GM12875 (cell line): ENCODE results near the gene SPDYE18.
"Not testable (repeated sequence)": the region's sequence is repeated elsewhere in the genome, so short reads cannot be mapped to it uniquely, and the experiment has no call there.

Source experiments
- H3K4me3 ChIP-seq: one replicate; pipeline ENCODE4 v1.5.1; 2011; ENCODE audit warnings: low read depth, low read length, control low read depth

Gene SPDYE18

GRCh38 chr7:77062557-77062956 lies at the start of gene SPDYE18:
Gene SPDYE18 (minus strand): TSS chr7:77062558. CDS start chr7:77060512, 2,046 bp downstream.
- not testable (repeated sequence) for H3K4me3 ChIP-seq

GRCh38 chr7:77108362-77108761 lies 46.0 kb upstream of the SPDYE18 start:
- not testable (repeated sequence) for H3K4me3 ChIP-seq

DNA sequence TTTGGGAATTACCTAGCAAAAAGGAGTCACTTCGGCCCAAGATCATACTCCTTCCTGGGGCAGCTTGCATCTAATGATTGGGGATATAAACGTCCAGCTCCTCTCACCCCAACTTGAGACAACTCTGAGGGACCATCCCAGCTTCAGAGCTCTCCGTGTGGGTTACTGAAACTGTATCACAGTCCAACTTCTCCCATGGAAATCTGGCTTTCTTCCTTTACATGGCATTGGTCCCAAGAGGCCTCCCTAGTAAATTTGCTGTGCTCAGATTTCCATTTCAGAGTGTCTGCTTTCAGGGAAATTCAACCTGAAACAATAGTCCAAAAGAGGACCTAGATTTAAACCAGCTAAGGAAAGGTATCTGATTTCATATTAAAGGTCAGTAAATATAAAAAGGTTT lies 45.3 kb upstream of the SPDYE18 start:
- H3K4me3 ChIP-seq: not testable (repeated sequence)

DNA sequence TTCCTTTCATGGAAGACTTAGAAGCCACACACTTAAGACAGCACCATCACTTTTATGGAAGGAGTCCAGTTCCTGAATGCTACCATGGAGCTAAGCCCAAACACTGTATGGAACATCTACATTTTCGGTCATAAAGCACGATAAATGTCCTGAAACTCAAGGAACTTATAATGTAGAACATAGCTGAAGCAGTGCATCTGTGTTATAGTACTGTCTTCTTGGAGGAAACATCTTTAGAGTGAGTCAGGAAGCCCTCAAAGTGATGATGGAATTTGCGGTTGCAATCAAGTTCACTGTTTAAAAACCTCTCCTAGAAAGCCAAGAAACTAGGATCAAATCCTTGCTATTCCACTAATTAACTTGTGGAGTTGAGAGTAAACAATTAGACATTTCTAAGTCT lies 43.5 kb upstream of the SPDYE18 start:
- H3K4me3 ChIP-seq: not testable (repeated sequence)

GRCh38 chr7:77102671-77103070 lies 40.3 kb upstream of the SPDYE18 start:
- H3K4me3 ChIP-seq: not testable (repeated sequence)

DNA sequence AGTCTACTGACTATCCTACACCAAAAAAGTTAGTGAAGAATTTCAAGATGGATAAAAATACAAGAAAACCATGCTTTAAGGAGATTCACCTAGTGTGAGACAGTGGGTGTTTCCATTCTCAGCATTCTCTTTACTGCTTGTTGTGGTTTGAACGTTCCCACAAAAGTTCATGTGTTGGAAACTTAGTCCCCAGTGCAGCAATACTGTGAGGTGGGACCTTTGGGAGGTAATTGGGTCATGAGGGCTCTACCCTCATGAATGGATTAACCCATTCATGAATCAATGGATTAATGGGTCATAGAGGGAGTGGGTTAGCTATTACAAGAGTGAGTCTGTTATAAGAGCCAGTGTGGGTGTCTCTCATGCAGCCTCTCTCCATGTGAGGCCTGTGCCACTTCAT lies 38.8 kb upstream of the SPDYE18 start:
- H3K4me3 ChIP-seq: not testable (repeated sequence)

DNA sequence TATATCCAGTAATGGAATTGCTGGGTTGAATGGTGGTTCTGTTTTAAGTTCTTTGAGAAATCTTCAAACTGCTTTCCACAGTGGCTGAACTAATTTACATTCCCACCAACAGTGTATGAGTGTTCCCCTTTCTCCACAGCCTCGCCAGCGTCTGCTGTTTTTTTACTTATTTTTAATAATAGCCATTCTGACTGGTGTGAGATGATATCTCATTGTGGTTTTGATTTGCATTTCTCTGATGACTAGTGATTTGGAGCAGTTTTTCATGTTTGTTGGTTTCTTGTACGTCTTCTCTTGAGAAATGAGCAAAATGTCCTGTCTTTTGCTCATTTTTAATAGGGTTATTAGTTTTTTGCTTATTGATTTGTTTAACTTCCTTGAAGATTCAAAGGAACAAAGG lies 38.1 kb upstream of the SPDYE18 start:
- H3K4me3 ChIP-seq: not testable (repeated sequence)

GRCh38 chr7:77092301-77092700 lies 29.9 kb upstream of the SPDYE18 start:
- not testable (repeated sequence) for H3K4me3 ChIP-seq

DNA sequence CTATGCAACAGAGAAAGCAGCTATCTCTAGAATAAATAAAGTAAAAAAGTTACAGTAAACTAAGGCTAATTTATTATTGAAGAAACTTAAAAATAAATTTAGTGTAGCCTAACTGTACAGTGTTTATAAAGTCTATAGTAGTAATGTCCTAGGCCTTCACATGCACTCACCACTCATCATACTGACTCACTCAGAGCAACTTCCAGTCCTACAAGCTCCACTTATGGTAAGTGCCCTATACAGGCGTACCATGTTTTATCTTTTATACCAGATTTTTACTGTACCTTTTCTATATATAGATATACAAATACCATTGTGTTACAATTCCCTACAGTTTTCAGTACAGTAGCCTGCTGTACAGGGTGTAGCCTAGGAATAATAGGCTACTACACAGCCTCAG lies 19.8 kb upstream of the SPDYE18 start:
- not testable (repeated sequence) for H3K4me3 ChIP-seq

GRCh38 chr7:77080236-77080635 lies 17.9 kb upstream of the SPDYE18 start:
- not testable (repeated sequence) for H3K4me3 ChIP-seq

DNA sequence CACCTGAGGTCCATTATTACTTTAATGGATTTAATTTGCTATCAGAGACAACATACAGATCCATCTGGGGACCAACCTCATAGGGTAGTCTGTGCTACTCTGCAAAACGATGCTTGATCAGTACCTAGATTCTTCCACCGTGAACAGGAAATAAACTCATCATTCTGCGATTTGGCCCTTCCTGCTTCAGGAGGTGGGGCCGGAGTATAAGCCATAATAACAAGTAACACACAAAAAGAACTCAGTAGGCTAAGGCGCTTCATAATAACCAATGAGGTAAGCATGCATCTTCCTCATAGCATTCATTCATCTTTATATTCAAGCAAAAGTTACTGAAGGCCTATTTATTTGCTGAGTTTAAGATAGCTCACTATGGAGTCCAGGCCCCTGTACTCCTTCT lies 17.3 kb upstream of the SPDYE18 start:
- not testable (repeated sequence) for H3K4me3 ChIP-seq

DNA sequence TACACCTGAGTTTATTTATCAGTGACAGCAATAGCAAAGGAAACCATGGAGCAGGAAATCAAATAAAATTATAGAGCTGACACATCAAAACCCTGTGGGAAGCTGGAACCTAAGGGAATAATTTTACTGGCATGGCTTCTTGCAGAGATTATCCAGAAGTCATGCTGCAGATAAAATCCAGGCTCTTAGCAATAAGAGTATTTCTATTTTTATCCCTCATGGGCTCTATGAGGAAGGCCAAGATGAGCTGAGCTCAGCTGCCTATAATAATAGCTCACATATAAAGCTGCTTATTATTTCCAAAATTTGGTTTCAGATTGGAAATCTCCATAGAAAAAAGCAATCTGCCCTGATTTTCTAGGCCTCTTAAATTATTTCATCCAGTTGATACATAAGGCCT lies 16.8 kb upstream of the SPDYE18 start:
- H3K4me3 ChIP-seq: not testable (repeated sequence)

- H3K4me3 ChIP-seq: not testable (repeated sequence)
Measured at GRCh38 chr7:77077060-77077459, 14.7 kb upstream of the SPDYE18 start.

- not testable (repeated sequence) for H3K4me3 ChIP-seq
Measured at GRCh38 chr7:77074786-77075396, 12.5 kb upstream of the SPDYE18 start.

- not testable (repeated sequence) for H3K4me3 ChIP-seq
Measured at GRCh38 chr7:77071108-77071507, 8.8 kb upstream of the SPDYE18 start.

DNA sequence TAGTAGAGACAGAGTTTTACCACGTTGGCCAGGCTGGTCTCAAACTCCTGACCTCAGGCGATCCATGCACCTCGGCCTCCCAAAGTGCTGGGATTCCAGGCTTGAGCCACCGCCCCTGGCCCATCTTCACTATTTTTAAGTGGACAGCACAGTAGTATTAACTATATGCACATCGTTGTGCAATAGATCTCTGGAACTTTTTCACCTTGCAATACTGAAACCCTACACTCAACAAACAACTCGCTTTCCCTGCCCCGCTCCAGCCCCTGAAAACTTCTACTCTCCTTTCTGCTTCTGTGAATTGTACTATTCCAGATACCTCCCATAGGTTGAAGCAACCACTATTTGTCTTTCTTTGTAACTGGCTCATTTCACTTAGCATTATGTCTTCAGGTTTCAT lies 3.5 kb upstream of the SPDYE18 start:
- not testable (repeated sequence) for H3K4me3 ChIP-seq

DNA sequence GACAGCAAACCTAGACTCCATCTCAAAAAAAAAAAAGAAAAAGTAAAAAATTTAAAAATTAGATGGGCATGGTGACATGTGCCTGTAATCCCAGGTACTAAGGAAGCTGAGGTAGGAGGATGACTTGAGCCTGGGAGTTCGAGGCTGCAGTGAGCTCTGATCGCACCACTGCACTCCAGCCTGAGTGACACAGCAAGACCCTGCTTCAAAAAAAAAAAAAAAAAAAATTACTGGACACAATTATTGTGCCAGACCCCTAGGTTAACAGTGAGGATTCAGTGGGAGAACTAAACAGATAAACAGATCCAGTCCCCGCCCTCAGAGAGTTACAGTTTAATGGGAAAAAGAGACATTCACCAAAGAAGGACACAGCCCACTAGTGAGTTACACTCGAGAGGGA lies 1.4 kb upstream of the SPDYE18 start:
- not testable (repeated sequence) for H3K4me3 ChIP-seq

- H3K4me3 ChIP-seq: not testable (repeated sequence)
Measured at GRCh38 chr7:77032261-77032660, 30.1 kb downstream of the SPDYE18 start, which contains the start of gene SPDYE17. Gene SPDYE17 (minus strand): TSS chr7:77032361. CDS start chr7:77030570, 1,791 bp downstream.

DNA sequence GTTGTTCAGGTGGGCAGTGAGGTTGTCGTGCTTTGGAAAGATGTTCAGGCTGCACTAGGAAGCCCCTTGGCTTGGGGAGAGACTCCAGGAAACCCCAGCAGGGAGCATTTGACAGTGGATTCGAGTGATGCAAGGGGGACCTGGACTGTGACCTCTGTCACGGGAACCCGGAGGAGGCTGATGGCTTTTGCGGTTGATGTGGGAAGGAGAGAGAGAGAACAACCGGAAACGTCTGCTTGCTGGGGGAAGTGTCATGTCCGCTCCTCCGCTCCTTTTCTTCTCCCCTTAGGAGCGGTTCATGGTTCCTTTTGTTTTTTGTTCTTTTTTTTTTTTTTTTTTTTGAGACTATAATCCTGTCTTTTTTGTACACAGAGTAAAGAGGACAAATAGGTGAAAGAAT lies 36.0 kb downstream of the SPDYE18 start:
- H3K4me3 ChIP-seq: not testable (repeated sequence)

DNA sequence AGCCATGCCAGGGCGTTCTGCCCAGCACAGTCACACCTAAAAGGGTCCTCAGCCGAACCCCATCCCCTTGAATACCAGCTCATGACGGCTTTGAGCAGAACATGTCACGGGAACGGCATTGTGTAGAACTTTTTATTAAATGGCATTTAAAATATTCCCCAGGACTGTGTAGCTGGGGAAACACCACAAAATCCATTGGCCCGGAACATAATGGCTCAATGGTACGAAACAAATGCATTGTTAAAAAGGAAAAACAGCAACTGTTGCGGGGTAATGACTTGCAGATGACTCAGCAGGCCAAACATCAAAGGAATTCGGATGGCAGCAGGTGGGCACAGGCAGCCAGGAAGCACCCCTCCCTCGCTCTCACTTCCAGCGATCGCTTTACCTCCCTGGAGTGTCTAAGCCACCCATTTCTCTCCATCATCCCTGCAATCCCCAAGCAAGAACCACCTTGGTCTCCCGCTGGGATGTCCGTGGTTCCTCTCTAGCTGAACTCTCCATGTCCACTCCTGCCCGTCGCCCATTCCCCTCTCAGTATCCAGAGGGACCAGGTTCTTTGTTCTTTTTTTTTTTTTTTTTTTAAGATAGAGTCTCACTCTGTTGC lies 52.2 kb downstream of the SPDYE18 start:
- not testable (repeated sequence) for H3K4me3 ChIP-seq

GRCh38 chr7:77008000-77008399 lies 54.4 kb downstream of the SPDYE18 start:
- H3K4me3 ChIP-seq: not testable (repeated sequence)
